OCI-LY7 (cell line): ENCODE data around the gene KRTDAP. TPM values are rescaled to one million over a fixed set of nuclear protein-coding genes. Genes with fewer than 3 reads are reported as not detected.

ENCODE experiments used
- BruUV-seq: library from RNA; stranded (reverse); fragments of 400-500 nt; replicated peaks from 2 replicates; lab custom pipeline; 2021; lab: Mats Ljungman, UMichigan
- CTCF ChIA-PET: fragments of 300-600 bp; sonication (Branson Sonifier 250); formaldehyde crosslinking; loops from one replicate; lab custom pipeline; 2022; ENCODE audit warnings: antibody characterized with exemption; ENCODE audit not compliant: unreplicated experiment; lab: Charles Lee
- POLR2A ChIA-PET: fragments of 300-600 bp; sonication (Branson Sonifier 250); formaldehyde crosslinking; loops from one replicate; lab custom pipeline; 2022; ENCODE audit warnings: antibody characterized with exemption; lab: Charles Lee
- DNase-seq: peaks from one replicate; pipeline ENCODE4 v3.0.0-alpha.2; 2015; ENCODE audit warnings: low spot score
- H2AFZ ChIP-seq: fragments of 200-600 bp; sonication (generic), shearing (Covaris generic); 2 replicates; pipeline ENCODE4 v1.6.1; 2014; ENCODE audit warnings: mild to moderate bottlenecking, antibody characterized with exemption, low read length, moderate library complexity
- H3K27ac ChIP-seq: fragments of 200-600 bp; sonication (generic); 2 replicates; pipeline ENCODE4 v1.5.1; 2014; ENCODE audit warnings: mixed run types, low read depth, mild to moderate bottlenecking, moderate library complexity, low read length, inconsistent platforms; ENCODE audit not compliant: poor library complexity, severe bottlenecking
- H3K36me3 ChIP-seq: fragments of 200-600 bp; sonication (generic); 2 replicates; pipeline ENCODE4 v1.6.1; 2014; ENCODE audit warnings: mild to moderate bottlenecking, antibody characterized with exemption, low read length, moderate library complexity, mixed read lengths; ENCODE audit not compliant: insufficient read depth
- H3K4me1 ChIP-seq: fragments of 200-600 bp; sonication (generic); 2 replicates; pipeline ENCODE4 v1.5.1; 2014; ENCODE audit warnings: mild to moderate bottlenecking, low read length; ENCODE audit not compliant: insufficient read depth, poor library complexity, severe bottlenecking
- H3K4me2 ChIP-seq: fragments of 200-600 bp; sonication (generic); 2 replicates; pipeline ENCODE4 v1.6.1; 2014; ENCODE audit warnings: mild to moderate bottlenecking, low read length
- H3K4me3 ChIP-seq: fragments of 200-600 bp; sonication (generic); 2 replicates; pipeline ENCODE4 v1.5.1; 2014; ENCODE audit warnings: mild to moderate bottlenecking, low read depth, low read length; ENCODE audit not compliant: poor library complexity, severe bottlenecking
- H3K79me2 ChIP-seq: fragments of 200-600 bp; sonication (generic); 2 replicates; pipeline ENCODE4 v1.6.1; 2016; ENCODE audit warnings: low read depth, mild to moderate bottlenecking, low read length, moderate library complexity, mixed read lengths; ENCODE audit not compliant: insufficient read depth
- H3K9me2 ChIP-seq: fragments of 200-600 bp; sonication (generic); 2 replicates; pipeline ENCODE4 v1.6.1; 2016; ENCODE audit warnings: mild to moderate bottlenecking, low read length, mixed read lengths; ENCODE audit not compliant: insufficient read depth
- H3K9me3 ChIP-seq: fragments of 200-600 bp; sonication (generic); 2 replicates; pipeline ENCODE4 v1.6.1; 2014; ENCODE audit warnings: mild to moderate bottlenecking, mixed run types, low read length, mixed read lengths
- H4K20me1 ChIP-seq: fragments of 200-600 bp; sonication (generic); 2 replicates; pipeline ENCODE4 v1.6.1; 2014; ENCODE audit warnings: mild to moderate bottlenecking, antibody characterized with exemption, low read length, moderate library complexity, mixed read lengths; ENCODE audit not compliant: insufficient read depth
- EZH2phosphoT487 ChIP-seq: fragments of 200-600 bp; sonication (generic); IDR thresholded peaks from 2 replicates; pipeline ENCODE4 v1.6.1; 2018; ENCODE audit warnings: low read depth, borderline replicate concordance, mild to moderate bottlenecking, mixed run types, antibody characterized with exemption, low read length, moderate library complexity, mixed read lengths
- intact Hi-C: fragments of 100-400 bp; cut with micrococcal nuclease; formaldehyde crosslinking; loops from one replicate; pipeline ENCODE4 v1.10.0; 2022; ENCODE audit not compliant: unreplicated experiment
- total RNA-seq, 2 experiments: library from RNA; depleted of rRNA in 1 of 2; stranded (reverse); fragments of >200 nt in 1 of 2; shearing (Covaris generic) in 1 of 2; gene quantifications; 2 replicates each; pipeline ENCODE4 v1.2.3, GENCODE V29; 2014 to 2022
- TF ChIP-seq, protein P1 (sequence below): fragments of 200-600 bp; sonication (generic); conservative IDR thresholded peaks from 2 replicates; pipeline ENCODE4 v1.5.1; 2014; ENCODE audit warnings: mild to moderate bottlenecking, antibody characterized with exemption, low read length, moderate library complexity, mixed read lengths

KRTDAP gene
- total RNA-seq, 2 experiments from 2014 or later: not detected

DNA sequence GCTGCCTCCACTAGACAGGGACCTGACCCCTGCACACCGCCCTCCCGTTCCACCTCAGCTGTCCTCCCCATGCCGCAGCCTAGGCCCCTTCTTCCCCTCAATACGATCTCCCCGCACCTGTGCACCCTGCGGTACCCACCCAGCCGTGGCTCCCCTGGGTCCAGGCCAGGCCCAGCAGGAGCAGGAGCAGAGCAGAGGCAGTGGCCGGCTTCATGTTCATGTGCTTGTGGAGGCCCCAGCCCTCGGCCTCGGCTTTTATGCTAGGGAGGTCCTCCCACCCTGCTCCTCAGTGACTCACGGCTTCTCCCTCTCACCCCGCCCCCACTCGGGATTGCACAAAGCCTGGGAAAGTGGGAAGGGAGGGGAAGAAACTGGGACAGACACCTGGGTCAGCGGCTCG lies 11.4 kb upstream of the KRTDAP start:
- POLR2A ChIA-PET: no interaction called here

GRCh38 chr19:35500611-35501010 lies 10.3 kb upstream of the KRTDAP start:
- intact Hi-C loops: no loop called here
- POLR2A ChIA-PET: no interaction called here
- no peak for TF ChIP-seq EZH2phosphoT487
- TF ChIP-seq, protein P1, sequence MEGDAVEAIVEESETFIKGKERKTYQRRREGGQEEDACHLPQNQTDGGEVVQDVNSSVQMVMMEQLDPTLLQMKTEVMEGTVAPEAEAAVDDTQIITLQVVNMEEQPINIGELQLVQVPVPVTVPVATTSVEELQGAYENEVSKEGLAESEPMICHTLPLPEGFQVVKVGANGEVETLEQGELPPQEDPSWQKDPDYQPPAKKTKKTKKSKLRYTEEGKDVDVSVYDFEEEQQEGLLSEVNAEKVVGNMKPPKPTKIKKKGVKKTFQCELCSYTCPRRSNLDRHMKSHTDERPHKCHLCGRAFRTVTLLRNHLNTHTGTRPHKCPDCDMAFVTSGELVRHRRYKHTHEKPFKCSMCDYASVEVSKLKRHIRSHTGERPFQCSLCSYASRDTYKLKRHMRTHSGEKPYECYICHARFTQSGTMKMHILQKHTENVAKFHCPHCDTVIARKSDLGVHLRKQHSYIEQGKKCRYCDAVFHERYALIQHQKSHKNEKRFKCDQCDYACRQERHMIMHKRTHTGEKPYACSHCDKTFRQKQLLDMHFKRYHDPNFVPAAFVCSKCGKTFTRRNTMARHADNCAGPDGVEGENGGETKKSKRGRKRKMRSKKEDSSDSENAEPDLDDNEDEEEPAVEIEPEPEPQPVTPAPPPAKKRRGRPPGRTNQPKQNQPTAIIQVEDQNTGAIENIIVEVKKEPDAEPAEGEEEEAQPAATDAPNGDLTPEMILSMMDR: no peak
- no peak for DNase-seq
- Histone ChIP-seq H2AFZ (no peak overlapping the region), H3K9me2 (no peaks in the 10 kb centered on the region), H3K4me2 (no peak overlapping the region), H3K36me3 (no peaks in the 10 kb centered on the region), H4K20me1 (no peaks in the 10 kb centered on the region), H3K4me1 (no peaks in the 10 kb centered on the region), H3K79me2 (no peaks in the 10 kb centered on the region), H3K27ac (no peak overlapping the region), H3K9me3 (no peaks in the 10 kb centered on the region), H3K4me3 (no peak overlapping the region)
- BruUV-seq: no TSS peak
- CTCF ChIA-PET: no interaction called here

More for the DNA sequence above, 11.4 kb upstream of the KRTDAP start:
- Histone ChIP-seq H3K9me3 (no peaks in the 10 kb centered on the region), H3K4me3 (no peak overlapping the region), H2AFZ (no peak overlapping the region), H3K27ac (no peak overlapping the region), H3K36me3 (no peaks in the 10 kb centered on the region), H3K9me2 (no peaks in the 10 kb centered on the region), H3K4me2 (no peak overlapping the region), H3K79me2 (no peaks in the 10 kb centered on the region), H3K4me1 (no peaks in the 10 kb centered on the region), H4K20me1 (no peaks in the 10 kb centered on the region)
- no TSS peak for BruUV-seq
- no peak for TF ChIP-seq EZH2phosphoT487
- TF ChIP-seq, protein P1: no peak
- intact Hi-C loops: no loop called here
- CTCF ChIA-PET: no interaction called here
- DNase-seq: no peak

GRCh38 chr19:35498984-35499527 lies 8.8 kb upstream of the KRTDAP start:
- H2AFZ ChIP-seq: no peak overlapping the region
- BruUV-seq: no TSS peak
- no peaks in the 10 kb centered on the region for H3K36me3 ChIP-seq
- ChIA-PET CTCF (no interaction called here), POLR2A (no interaction called here)
- no peak overlapping the region for H3K27ac ChIP-seq
- H4K20me1 ChIP-seq: no peaks in the 10 kb centered on the region
- H3K4me3 ChIP-seq: no peak overlapping the region
- no peaks in the 10 kb centered on the region for H3K4me1 ChIP-seq
- no peak for DNase-seq
- H3K9me3 ChIP-seq: no peaks in the 10 kb centered on the region
- no peaks in the 10 kb centered on the region for H3K79me2 ChIP-seq
- no peak overlapping the region for H3K4me2 ChIP-seq
- no peaks in the 10 kb centered on the region for H3K9me2 ChIP-seq
- intact Hi-C loops: no loop called here
- TF ChIP-seq, protein P1: no peak
- no peak for TF ChIP-seq EZH2phosphoT487
